Gastroesophageal sphincter (tissue), 3 donors: ENCODE results near the gene MYO9B.

Source experiments
- CTCF ChIP-seq, 4 experiments: fragments of 200-600 bp in 2 of 4; fragments of 450-650 bp in 2 of 4; sonication (generic) in 1 of 4; IDR thresholded peaks; one replicate each; pipeline ENCODE4 v1.5.1; 2017 to 2019; ENCODE audit warnings: antibody characterized with exemption in 4 of 4, mild to moderate bottlenecking in 2 of 4, moderate library complexity in 2 of 4
- POLR2A ChIP-seq, 2 donors: fragments of 450-650 bp; IDR thresholded peaks; one replicate each; pipeline ENCODE4 v1.6.1; 2017; ENCODE audit warnings: antibody characterized with exemption in 2 of 2, mild to moderate bottlenecking in 2 of 2, moderate library complexity in 1 of 2
- POLR2AphosphoS5 ChIP-seq: sonication (generic); formaldehyde crosslinking; IDR thresholded peaks from one replicate; pipeline ENCODE4 v1.6.1; 2017; ENCODE audit warnings: antibody characterized with exemption

- TF ChIP-seq POLR2AphosphoS5 (no peak), CTCF (IDR thresholded peaks at IDR 0.05) (no peak), POLR2A (IDR thresholded peaks at IDR 0.05) (no peak)
These were observed 1.5 kb upstream of the MYO9B start for GRCh38 chr19:17073869-17074633.
